HepG2 (cell line): ENCODE data around the gene NHSL1. TPM values are rescaled to one million over a fixed set of nuclear protein-coding genes. Genes with fewer than 3 reads are reported as not detected.

Experiments used
- ATAC-seq: fragments of 200-7000 bp; cut with Tn5 transposase; 3 replicates; pipeline ENCODE4 v1.9.1; 2020; ENCODE audit warnings: mild to moderate bottlenecking, moderate library complexity
- BruUV-seq: library from RNA; stranded (reverse); fragments of 400-500 nt; replicated peaks from 2 replicates; lab custom pipeline; 2021; lab: Mats Ljungman, UMichigan
- CTCF ChIA-PET: fragments of 300-600 bp; formaldehyde crosslinking; extraction: SDS; loops from one replicate; lab custom pipeline; 2021; ENCODE audit warnings: low total read pairs, inconsistent platforms, low intra/inter-chr PET ratio; lab: Yijun Ruan, JAX
- POLR2A ChIA-PET: fragments of 350-600 bp; sonication (Branson Sonifier 250); formaldehyde crosslinking; loops from one replicate; lab custom pipeline; 2020; ENCODE audit warnings: antibody characterized with exemption, inconsistent platforms; lab: Yijun Ruan, JAX
- DNase-seq: peaks from one replicate; pipeline ENCODE4 v3.0.0-alpha.2; 2015; ENCODE audit warnings: low spot score
- FAIRE-seq: peaks from 3 replicates; lab custom pipeline; 2011; peaks lifted over from hg19 to GRCh38; lab: Jason Lieb, UNC
- H2AFZ ChIP-seq: one replicate; pipeline ENCODE4 v1.6.1; 2011; ENCODE audit warnings: low read length, inconsistent platforms
- H3K27ac ChIP-seq: fragments of 300-600 bp; 3 replicates; pipeline ENCODE4 v1.8.0; 2011; ENCODE audit warnings: mixed run types, mild to moderate bottlenecking, mixed read lengths, low read length, inconsistent platforms; ENCODE audit not compliant: insufficient read depth; ENCODE audit errors: extremely low read length
- H3K27me3 ChIP-seq, 2 experiments: fragments of 200-600 bp in 1 of 2; 2 replicates in 1 of 2; 3 replicates in 1 of 2; pipeline versions ENCODE4 v1.6.0 to v1.8.0; 2011; ENCODE audit warnings: low read length in 2 of 2, mild to moderate bottlenecking in 2 of 2, moderate library complexity in 2 of 2, inconsistent platforms in 1 of 2; ENCODE audit not compliant: insufficient read depth in 2 of 2, control insufficient read depth in 1 of 2
- H3K36me3 ChIP-seq, 2 experiments: fragments of 200-600 bp in 1 of 2; replicated peaks in 1 of 2; 2 replicates in 1 of 2; 3 replicates in 1 of 2; pipeline versions ENCODE4 v1.5.1 to v1.8.0; 2011; ENCODE audit warnings: low read length in 2 of 2, inconsistent platforms in 1 of 2; ENCODE audit not compliant: insufficient read depth in 2 of 2, control insufficient read depth in 1 of 2
- H3K4me1 ChIP-seq: 2 replicates; pipeline ENCODE4 v1.5.1; 2012; ENCODE audit warnings: low read length, inconsistent platforms; ENCODE audit not compliant: insufficient read depth
- H3K4me2 ChIP-seq: 2 replicates; pipeline ENCODE4 v1.6.0; 2011; ENCODE audit warnings: low read depth, low read length, inconsistent platforms
- H3K4me3 ChIP-seq, 3 experiments: fragments of 200-600 bp in 1 of 3; sonication (generic), shearing (Covaris generic) in 1 of 3; replicated peaks in 1 of 3; 2 replicates each; pipeline ENCODE4 v1.5.1; 2011 to 2016; ENCODE audit warnings: low read length in 3 of 3, inconsistent platforms in 2 of 3, low read depth in 2 of 3, mild to moderate bottlenecking in 2 of 3, control low read depth in 1 of 3, mixed read lengths in 1 of 3; ENCODE audit not compliant: insufficient read depth in 1 of 3
- H3K79me2 ChIP-seq: one replicate; pipeline ENCODE4 v1.6.1; 2011; ENCODE audit warnings: low read length, inconsistent platforms; ENCODE audit not compliant: insufficient read depth
- H3K9ac ChIP-seq: 2 replicates; pipeline ENCODE4 v1.6.0; 2011; ENCODE audit warnings: mild to moderate bottlenecking, low read depth, low read length, inconsistent platforms; ENCODE audit not compliant: insufficient read depth
- H3K9me3 ChIP-seq: 2 replicates; pipeline ENCODE4 v1.5.1; 2012; ENCODE audit warnings: mild to moderate bottlenecking, low read length
- H4K20me1 ChIP-seq: 2 replicates; pipeline ENCODE4 v1.6.0; 2011; ENCODE audit warnings: inconsistent platforms, mild to moderate bottlenecking, low read length, moderate library complexity; ENCODE audit not compliant: insufficient read depth
- ATRX ChIP-seq: sonication (generic); formaldehyde crosslinking; IDR thresholded peaks from 2 replicates; pipeline ENCODE4 v1.4.0; 2020; ENCODE audit warnings: missing genetic modification reagents, borderline replicate concordance
- HDAC1 ChIP-seq: sonication (generic); formaldehyde crosslinking; IDR thresholded peaks from 2 replicates; pipeline ENCODE4 v1.5.1; 2020; ENCODE audit warnings: mild to moderate bottlenecking, missing genetic modification reagents
- HOXA9 ChIP-seq: sonication (generic); formaldehyde crosslinking; IDR thresholded peaks from 2 replicates; pipeline ENCODE4 v1.8.1; 2022; ENCODE audit warnings: missing genetic modification reagents, mild to moderate bottlenecking, moderate library complexity, borderline replicate concordance
- PRDM10 ChIP-seq: sonication (generic); formaldehyde crosslinking; IDR thresholded peaks from 2 replicates; pipeline ENCODE4 v1.4.0; 2020; ENCODE audit warnings: low read depth, missing genetic modification reagents
- SMAD1 ChIP-seq: sonication (generic); formaldehyde crosslinking; IDR thresholded peaks from 2 replicates; pipeline ENCODE4 v1.4.0; 2020; ENCODE audit warnings: missing genetic modification reagents, low read depth, mild to moderate bottlenecking, borderline replicate concordance
- SP140L ChIP-seq: sonication (generic); formaldehyde crosslinking; IDR thresholded peaks from 2 replicates; pipeline ENCODE4 v1.4.0; 2020; ENCODE audit warnings: missing genetic modification reagents, borderline replicate concordance
- ZC3H4 ChIP-seq: sonication (generic); formaldehyde crosslinking; IDR thresholded peaks from 2 replicates; pipeline ENCODE4 v1.4.0; 2020; ENCODE audit warnings: missing genetic modification reagents, borderline replicate concordance
- ZNF136 ChIP-seq: sonication (generic); formaldehyde crosslinking; IDR thresholded peaks from 2 replicates; pipeline ENCODE4 v1.8.1; 2022; ENCODE audit warnings: low read depth, mild to moderate bottlenecking, moderate library complexity, missing genetic modification reagents
- ZNF646 ChIP-seq: sonication (generic); formaldehyde crosslinking; IDR thresholded peaks from 2 replicates; pipeline ENCODE4 v1.9.0; 2021; ENCODE audit warnings: mild to moderate bottlenecking, missing genetic modification reagents
- ZNF768 ChIP-seq: sonication (generic); formaldehyde crosslinking; IDR thresholded peaks from 2 replicates; pipeline ENCODE4 v1.4.0; 2020; ENCODE audit warnings: missing genetic modification reagents
- ZNF781 ChIP-seq: sonication (generic); formaldehyde crosslinking; IDR thresholded peaks from 2 replicates; pipeline ENCODE4 v1.5.1; 2020; ENCODE audit warnings: borderline replicate concordance, mild to moderate bottlenecking, missing genetic modification reagents; ENCODE audit errors: not compliant biosample characterization
- ZSCAN21 ChIP-seq: sonication (generic); formaldehyde crosslinking; IDR thresholded peaks from 2 replicates; pipeline ENCODE4 v1.8.0; 2022; ENCODE audit warnings: mild to moderate bottlenecking, missing genetic modification reagents, moderate library complexity, borderline replicate concordance
- WGBS: methylation state at CpG from one replicate; pipeline ENCODE4 v1.1.6; 2017; ENCODE audit warnings: low lambda C conversion rate; 5-methylcytosine and 5-hydroxymethylcytosine counted together
- in situ Hi-C: cut with HindIII; loops from 2 replicates; pipeline ENCODE4 v1.10.0; 2017; ENCODE audit warnings: low pct_unique_long_range_greater_than_20kb; ENCODE audit not compliant: extremely low pct_ligation_motif_present
- intact Hi-C: fragments of 100-400 bp; cut with micrococcal nuclease; formaldehyde crosslinking; loops from one replicate; pipeline ENCODE4 v1.10.0; 2022; ENCODE audit not compliant: unreplicated experiment
- polyA plus RNA-seq, 8 experiments: library from polyadenylated mRNA; depleted of rRNA in 3 of 8; stranded (reverse) in 7 of 8; unstranded in 1 of 8; fragments of >200 nt; fragmentation: Illumina TruSeq in 4 of 8; extraction: Trizol in 4 of 8; gene quantifications; 2 replicates each; pipeline versions ENCODE4 v1.2.1 to v1.2.3, GENCODE V29; 2011 to 2016; ENCODE audit warnings: low read depth in 4 of 8, missing spikeins in 1 of 8, mixed read lengths in 1 of 8; ENCODE audit not compliant: insufficient read depth in 1 of 8
- total RNA-seq, 5 experiments: library from RNA; depleted of rRNA; stranded (reverse); fragments of >200 nt; fragmentation: Illumina TruSeq; extraction: Trizol; gene quantifications; 2 replicates each; pipeline ENCODE4 v1.2.3, GENCODE V29; 2016; ENCODE audit warnings: low read depth in 1 of 5

The NHSL1 gene
- total and polyA plus RNA-seq, 2 of the 13 experiments (the other 11 are each of a cell fraction or from before 2014, with no cell fraction given), result 24.9 to 53.6 TPM

GRCh38 chr6:138522611-138523010 is 23.3 kb upstream of the NHSL1 start (continued):
- TF ChIP-seq PRDM10 (CRISPR knock-in tag) (no peak), ZNF781 (no peak)
- TF ChIP-seq, all 625 proteins: peak for 5

- no peak overlapping the region for H3K9ac ChIP-seq
- DNase-seq (no peak), FAIRE-seq (no peak), ATAC-seq (no peak)
- WGBS, result 94% methylated on average over 5 of the region's 5 CpGs
- H3K79me2 ChIP-seq, result peaks cover 45% of the 10 kb centered on the region
- no TSS peak for BruUV-seq
- no peak overlapping the region for H3K4me2 ChIP-seq
- no peaks in the 10 kb centered on the region; a peak in 1 of 5 replicates for H3K36me3 ChIP-seq
- no peak overlapping the region for H3K27ac ChIP-seq
- H2AFZ ChIP-seq, result no peak overlapping the region
- in situ Hi-C loops (no loop called here), intact Hi-C loops (loop anchor here (2.0 kb wide), 1 partner anchor 67 kb away; no protein-coding TSS in a partner anchor)
- peaks cover 38% of the 10 kb centered on the region for H3K4me1 ChIP-seq
- peaks cover 5% of the 10 kb centered on the region for H3K9me3 ChIP-seq
- ChIA-PET POLR2A (no interaction called here), CTCF (no interaction called here)
- H4K20me1 ChIP-seq, result no peaks in the 10 kb centered on the region
- no peaks in the 10 kb centered on the region for H3K27me3 ChIP-seq
- no peak overlapping the region for H3K4me3 ChIP-seq
- TF ChIP-seq ZSCAN21 (CRISPR knock-in tag), result no peak
- no peak for TF ChIP-seq ATRX (CRISPR knock-in tag)
- TF ChIP-seq SMAD1 (CRISPR knock-in tag), result no peak
- no peak for TF ChIP-seq ZNF768 (CRISPR knock-in tag)
- TF ChIP-seq ZNF136 (CRISPR knock-in tag), result no peak
- TF ChIP-seq HDAC1, result no peak
- no peak for TF ChIP-seq ZNF646 (CRISPR knock-in tag)
- no peak for TF ChIP-seq ZC3H4 (CRISPR knock-in tag)
- TF ChIP-seq SP140L (CRISPR knock-in tag), result no peak
- no peak for TF ChIP-seq HOXA9 (CRISPR knock-in tag)
Observed at GRCh38 chr6:138521790-138522189, 22.5 kb upstream of the NHSL1 start.
